Endometrial microvascular endothelial cells (primary cell): ENCODE data around the gene APOD. TPM values are rescaled to one million over a fixed set of nuclear protein-coding genes. Genes with fewer than 3 reads are reported as not detected.

Source experiments
- in situ Hi-C: cut with HindIII; loops from 2 replicates; pipeline ENCODE4 v1.10.0; 2017; ENCODE audit warnings: low sequenced_read_pairs, low pct_unique_long_range_greater_than_20kb; ENCODE audit errors: inconsistent ontology term
- total RNA-seq: library from RNA; depleted of rRNA; stranded (reverse); fragments of >200 nt; gene quantifications from one replicate; pipeline ENCODE4 v1.2.3, GENCODE V29; 2015; ENCODE audit errors: inconsistent ontology term

APOD gene
- total RNA-seq, 1 donor from 2014 or later: 6.4 TPM

DNA sequence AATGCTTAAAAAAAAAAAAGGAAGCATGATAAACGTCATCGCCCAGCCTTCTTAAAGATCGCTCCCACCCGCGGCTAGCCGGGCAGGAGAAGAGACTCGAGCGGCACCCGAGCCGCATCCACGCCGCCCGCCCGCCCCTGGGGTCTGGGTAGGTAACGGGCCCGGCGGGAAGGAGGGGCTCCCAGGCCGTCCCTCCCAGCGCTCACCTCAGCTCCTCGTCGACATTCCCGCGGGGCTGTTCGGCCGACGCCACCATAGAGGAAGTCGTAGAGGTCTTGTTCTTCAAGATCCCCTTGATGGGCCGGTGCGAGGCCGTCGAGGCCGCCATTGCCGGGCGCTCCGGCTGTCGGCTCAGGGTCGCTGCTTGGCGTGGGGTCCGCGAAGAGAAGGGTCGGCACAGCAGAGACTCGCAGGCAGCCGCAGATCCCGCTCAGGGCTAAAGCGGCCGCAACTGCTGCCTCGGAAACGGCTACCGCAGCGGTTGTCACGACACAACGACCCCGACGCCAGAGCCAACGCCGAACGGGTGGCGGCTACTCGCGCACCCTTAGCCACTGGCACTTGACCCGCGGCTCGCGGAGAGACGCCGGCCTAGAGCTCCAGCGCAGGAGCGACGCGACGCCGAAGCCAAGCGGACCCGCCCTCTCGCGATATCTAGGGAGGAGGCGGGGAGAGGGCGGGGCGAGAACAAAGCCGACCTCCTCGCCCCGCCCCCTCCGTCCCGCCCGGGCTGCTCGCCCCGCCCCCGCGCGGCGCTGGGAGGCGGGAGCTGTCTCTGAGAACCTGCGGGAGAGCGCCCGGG, 40.8 kb downstream of the APOD start, which contains the start of gene PPP1R2:
Gene PPP1R2, minus strand, starts transcription at position 628 of the 802 bp plus-strand sequence. Its CDS starts 300 bp downstream, at position 328.
- in situ Hi-C loops: no loop called here

GRCh38 chr3:195542316-195542697, 41.4 kb downstream of the APOD start:
- in situ Hi-C loops: no loop called here

- in situ Hi-C loops: no loop called here
Measured at GRCh38 chr3:195540511-195540910, 43.2 kb downstream of the APOD start.

DNA sequence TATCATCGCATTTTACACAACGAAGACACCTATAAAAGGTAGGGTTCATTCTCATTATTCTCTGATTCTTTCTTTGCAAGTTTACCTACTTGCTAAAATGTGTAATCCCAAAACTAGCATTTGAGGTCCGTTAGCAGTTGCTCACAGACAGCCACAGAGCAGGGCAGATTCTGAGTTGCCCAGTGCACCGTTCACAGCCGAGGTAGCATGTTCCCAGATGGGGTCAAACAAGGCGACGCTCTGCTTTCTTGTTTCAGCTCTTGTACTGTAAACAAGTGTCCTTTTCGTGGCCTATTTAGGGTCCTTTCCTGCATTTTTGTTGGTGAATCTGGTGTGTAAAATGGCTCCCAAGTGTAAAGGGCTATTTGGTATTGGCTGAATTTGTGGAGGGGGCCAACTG, 43.7 kb downstream of the APOD start:
- in situ Hi-C loops: no loop called here

GRCh38 chr3:195539479-195539878, 44.3 kb downstream of the APOD start:
- in situ Hi-C loops: no loop called here

- in situ Hi-C loops: no loop called here
Measured at GRCh38 chr3:195537995-195538394, 45.7 kb downstream of the APOD start.

DNA sequence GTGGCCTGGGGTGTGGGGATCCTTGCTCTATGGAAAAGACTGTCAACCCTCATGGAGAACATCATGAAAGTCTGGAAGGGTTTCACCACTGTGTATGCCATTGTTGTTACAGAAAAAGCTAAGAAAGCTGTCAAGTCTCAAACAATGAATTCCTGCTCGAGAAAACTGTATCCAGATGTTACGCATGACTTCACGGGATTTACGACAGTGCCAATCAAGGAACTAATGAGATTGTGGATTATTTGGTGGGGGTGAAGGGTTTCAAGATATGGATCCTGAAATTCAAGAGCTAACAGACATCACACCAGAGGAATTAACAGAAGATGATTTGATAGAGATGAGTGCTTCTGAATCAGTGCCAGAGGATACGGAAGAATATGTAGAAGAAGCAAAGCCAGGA, 48.4 kb downstream of the APOD start:
- in situ Hi-C loops: no loop called here

DNA sequence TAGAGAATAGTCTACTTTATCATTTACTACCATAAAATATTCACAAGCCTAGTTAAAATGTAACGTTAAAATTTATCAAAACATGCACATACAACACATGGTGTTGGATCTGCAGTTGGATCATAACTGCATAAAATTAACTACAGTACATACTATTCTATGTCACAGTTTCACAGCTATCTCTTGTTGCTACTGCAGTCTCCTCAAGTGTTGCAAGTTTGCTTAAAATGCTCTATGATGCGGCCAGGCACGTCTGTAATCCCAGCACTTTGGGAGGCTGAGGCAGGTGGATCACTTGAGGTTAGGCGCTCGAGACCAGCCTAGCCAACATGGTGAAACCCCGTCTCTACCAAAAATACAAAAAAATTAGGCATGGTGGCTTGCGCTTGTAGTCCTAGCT, 50.9 kb downstream of the APOD start:
- in situ Hi-C loops: no loop called here

DNA sequence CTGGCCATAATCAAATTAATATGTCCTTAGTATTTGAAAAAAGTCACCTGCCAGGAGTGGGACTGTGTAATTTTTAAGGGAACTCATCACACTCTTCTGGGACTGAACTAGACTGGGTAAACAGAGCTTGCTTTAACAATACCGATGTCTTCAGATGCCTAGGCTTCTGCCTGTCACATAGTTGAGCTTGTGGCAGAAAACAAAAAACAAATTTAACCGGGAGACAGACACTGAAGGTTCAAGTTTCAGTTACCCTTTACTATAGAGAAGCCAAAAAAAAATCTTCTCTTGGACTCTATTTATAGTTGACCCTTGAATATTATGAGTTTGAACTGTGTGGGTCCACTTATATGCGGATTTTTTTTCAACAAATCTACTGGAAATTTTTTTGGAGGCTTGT, 51.4 kb downstream of the APOD start:
- in situ Hi-C loops: no loop called here

GRCh38 chr3:195531683-195532082, 52.1 kb downstream of the APOD start:
- in situ Hi-C loops: no loop called here

GRCh38 chr3:195526492-195526891, 57.2 kb downstream of the APOD start:
- in situ Hi-C loops: no loop called here

GRCh38 chr3:195524171-195524896, 59.4 kb downstream of the APOD start:
- in situ Hi-C loops: no loop called here

- in situ Hi-C loops: no loop called here
Measured at GRCh38 chr3:195522254-195523023, 61.3 kb downstream of the APOD start.

Other genes with a start within 250 kb of the APOD start
- gene ACAP2, start 140.9 kb downstream of the APOD start, total RNA-seq: 36.0 TPM
- 28.6 TPM for gene PPP1R2, start 40.6 kb downstream of the APOD start, total RNA-seq
- gene MUC20, start 137.0 kb upstream of the APOD start, total RNA-seq: 0.37 TPM
- not detected for gene MUC4, start 228.0 kb upstream of the APOD start, total RNA-seq